ENCODE results near the gene RIC8A. TPM values are rescaled to one million over a fixed set of nuclear protein-coding genes. Genes with fewer than 3 reads are reported as not detected.

RIC8A gene
- total and polyA plus RNA-seq, 2 donors: 54.7 to 59.1 TPM

- WGBS: 91% methylated on average over 8 of the region's 8 CpGs
- Histone ChIP-seq H3K9me3 (ENCODE audit: control insufficient read depth in 2 of 2, insufficient read depth in 1 of 2, low read length in 1 of 2) (peaks cover 0 to 1% of the 10 kb centered on the region in 2 donors), H3K27me3 (ENCODE audit: control insufficient read depth in 2 of 2, insufficient read depth in 1 of 2, low read length in 1 of 2) (no peaks in the 10 kb centered on the region), H3K27ac (ENCODE audit: low read depth in 1 of 2, low read length in 1 of 2) (peak overlapping the region; percentile 48 to 66), H3K4me3 (ENCODE audit: low read length in 2 of 2) (no peak overlapping the region), H3K36me3 (ENCODE audit: control insufficient read depth in 2 of 2, insufficient read depth in 2 of 2, low read length in 1 of 2) (peaks cover 26 to 28% of the 10 kb centered on the region in 2 donors), H3K4me1 (ENCODE audit: control insufficient read depth in 2 of 2, insufficient read depth in 2 of 2, low read length in 2 of 2) (peaks cover 19 to 39% of the 10 kb centered on the region in 2 donors)
- DNase-seq (ENCODE audit: low read depth in 6 of 9, low spot score in 9 of 9): no peak
Measured at GRCh38 chr11:202490-202889, 5.0 kb upstream of the RIC8A start.

GRCh38 chr11:203056-203944 lies 4.2 kb upstream of the RIC8A start:
- Histone ChIP-seq H3K9me3 (ENCODE audit: control insufficient read depth in 2 of 2, insufficient read depth in 1 of 2, low read length in 1 of 2) (no peaks in the 10 kb centered on the region), H3K4me1 (ENCODE audit: control insufficient read depth in 2 of 2, insufficient read depth in 2 of 2, low read length in 2 of 2) (peaks cover 19 to 39% of the 10 kb centered on the region in 2 donors), H3K27ac (ENCODE audit: low read depth in 1 of 2, low read length in 1 of 2) (no peak overlapping the region), H3K27me3 (ENCODE audit: control insufficient read depth in 2 of 2, insufficient read depth in 1 of 2, low read length in 1 of 2) (peaks cover 0 to 2% of the 10 kb centered on the region in 2 donors), H3K4me3 (ENCODE audit: low read length in 2 of 2) (no peak overlapping the region), H3K36me3 (ENCODE audit: control insufficient read depth in 2 of 2, insufficient read depth in 2 of 2, low read length in 1 of 2) (peaks cover 26 to 28% of the 10 kb centered on the region in 2 donors)
- 98% methylated on average over 7 of the region's 7 CpGs for WGBS
- DNase-seq (ENCODE audit: low read depth in 6 of 9, low spot score in 9 of 9): no peak

GRCh38 chr11:203945-204586 lies 3.4 kb upstream of the RIC8A start:
- peaks cover 26 to 28% of the 10 kb centered on the region in 2 donors for H3K36me3 ChIP-seq (ENCODE audit: control insufficient read depth in 2 of 2, insufficient read depth in 2 of 2, low read length in 1 of 2)
- peaks cover 19 to 40% of the 10 kb centered on the region in 2 donors for H3K4me1 ChIP-seq (ENCODE audit: control insufficient read depth in 2 of 2, insufficient read depth in 2 of 2, low read length in 2 of 2)
- WGBS: 98% methylated on average over 4 of the region's 4 CpGs
- no peaks in the 10 kb centered on the region for H3K9me3 ChIP-seq (ENCODE audit: control insufficient read depth in 2 of 2, insufficient read depth in 1 of 2, low read length in 1 of 2)
- no peak overlapping the region for H3K27ac ChIP-seq (ENCODE audit: low read depth in 1 of 2, low read length in 1 of 2)
- peaks cover 0 to 2% of the 10 kb centered on the region in 2 donors for H3K27me3 ChIP-seq (ENCODE audit: control insufficient read depth in 2 of 2, insufficient read depth in 1 of 2, low read length in 1 of 2)
- no peak for DNase-seq (ENCODE audit: low read depth in 6 of 9, low spot score in 9 of 9)
- H3K4me3 ChIP-seq (ENCODE audit: low read length in 2 of 2): no peak overlapping the region

GRCh38 chr11:204587-205109 lies 2.9 kb upstream of the RIC8A start:
- DNase-seq (ENCODE audit: low read depth in 6 of 9, low spot score in 9 of 9): no peak
- H3K4me1 ChIP-seq (ENCODE audit: control insufficient read depth in 2 of 2, insufficient read depth in 2 of 2, low read length in 2 of 2): peaks cover 23 to 46% of the 10 kb centered on the region in 2 donors
- H3K36me3 ChIP-seq (ENCODE audit: control insufficient read depth in 2 of 2, insufficient read depth in 2 of 2, low read length in 1 of 2): peaks cover 26 to 29% of the 10 kb centered on the region in 2 donors
- no peak overlapping the region for H3K27ac ChIP-seq (ENCODE audit: low read depth in 1 of 2, low read length in 1 of 2)
- H3K4me3 ChIP-seq (ENCODE audit: low read length in 2 of 2): no peak overlapping the region
- no peaks in the 10 kb centered on the region for H3K9me3 ChIP-seq (ENCODE audit: control insufficient read depth in 2 of 2, insufficient read depth in 1 of 2, low read length in 1 of 2)
- H3K27me3 ChIP-seq (ENCODE audit: control insufficient read depth in 2 of 2, insufficient read depth in 1 of 2, low read length in 1 of 2): peaks cover 0 to 2% of the 10 kb centered on the region in 2 donors
- WGBS: 93% methylated on average over 12 of the region's 12 CpGs

- H3K9me3 ChIP-seq (ENCODE audit: control insufficient read depth in 2 of 2, insufficient read depth in 1 of 2, low read length in 1 of 2): no peaks in the 10 kb centered on the region
- H3K4me3 ChIP-seq (ENCODE audit: low read length in 2 of 2): no peak overlapping the region
- H3K4me1 ChIP-seq (ENCODE audit: control insufficient read depth in 2 of 2, insufficient read depth in 2 of 2, low read length in 2 of 2): peaks cover 30 to 52% of the 10 kb centered on the region in 2 donors
- no peak for DNase-seq (ENCODE audit: low read depth in 6 of 9, low spot score in 9 of 9)
- H3K27me3 ChIP-seq (ENCODE audit: control insufficient read depth in 2 of 2, insufficient read depth in 1 of 2, low read length in 1 of 2): peaks cover 0 to 2% of the 10 kb centered on the region in 2 donors
- no peak overlapping the region for H3K27ac ChIP-seq (ENCODE audit: low read depth in 1 of 2, low read length in 1 of 2)
- WGBS: 97% methylated on average over 16 of the region's 16 CpGs
- peaks cover 34 to 37% of the 10 kb centered on the region in 2 donors for H3K36me3 ChIP-seq (ENCODE audit: control insufficient read depth in 2 of 2, insufficient read depth in 2 of 2, low read length in 1 of 2)
Measured at GRCh38 chr11:205221-206001, 2.1 kb upstream of the RIC8A start.

GRCh38 chr11:206002-206384 lies 1.5 kb upstream of the RIC8A start:
- Histone ChIP-seq H3K27ac (ENCODE audit: low read depth in 1 of 2, low read length in 1 of 2) (no peak overlapping the region), H3K4me1 (ENCODE audit: control insufficient read depth in 2 of 2, insufficient read depth in 2 of 2, low read length in 2 of 2) (peaks cover 31 to 52% of the 10 kb centered on the region in 2 donors), H3K9me3 (ENCODE audit: control insufficient read depth in 2 of 2, insufficient read depth in 1 of 2, low read length in 1 of 2) (no peaks in the 10 kb centered on the region), H3K27me3 (ENCODE audit: control insufficient read depth in 2 of 2, insufficient read depth in 1 of 2, low read length in 1 of 2) (peaks cover 0 to 2% of the 10 kb centered on the region in 2 donors), H3K36me3 (ENCODE audit: control insufficient read depth in 2 of 2, insufficient read depth in 2 of 2, low read length in 1 of 2) (peaks cover 37 to 39% of the 10 kb centered on the region in 2 donors), H3K4me3 (ENCODE audit: low read length in 2 of 2) (peak overlapping the region; percentile 87 to 97)
- 96% methylated on average over 7 of the region's 7 CpGs for WGBS
- no peak for DNase-seq (ENCODE audit: low read depth in 6 of 9, low spot score in 9 of 9)

- Histone ChIP-seq H3K4me1 (ENCODE audit: control insufficient read depth in 2 of 2, insufficient read depth in 2 of 2, low read length in 2 of 2) (peaks cover 31 to 48% of the 10 kb centered on the region in 2 donors), H3K27me3 (ENCODE audit: control insufficient read depth in 2 of 2, insufficient read depth in 1 of 2, low read length in 1 of 2) (peaks cover 0 to 2% of the 10 kb centered on the region in 2 donors), H3K36me3 (ENCODE audit: control insufficient read depth in 2 of 2, insufficient read depth in 2 of 2, low read length in 1 of 2) (peaks cover 44 to 46% of the 10 kb centered on the region in 2 donors), H3K9me3 (ENCODE audit: control insufficient read depth in 2 of 2, insufficient read depth in 1 of 2, low read length in 1 of 2) (no peaks in the 10 kb centered on the region), H3K4me3 (ENCODE audit: low read length in 2 of 2) (peak overlapping the region; percentile 87 to 97), H3K27ac (ENCODE audit: low read depth in 1 of 2, low read length in 1 of 2) (peak overlapping the region; percentile 96 to 100)
- peak in 1 of 9 donors; percentile 28 for DNase-seq (ENCODE audit: low read depth in 6 of 9, low spot score in 9 of 9)
- 4% methylated on average over 39 of the region's 39 CpGs for WGBS
Measured at GRCh38 chr11:206526-207207, 841 bp upstream of the RIC8A start.

- no peak for DNase-seq (ENCODE audit: low read depth in 6 of 9, low spot score in 9 of 9)
- peaks cover 56 to 58% of the 10 kb centered on the region in 2 donors for H3K36me3 ChIP-seq (ENCODE audit: control insufficient read depth in 2 of 2, insufficient read depth in 2 of 2, low read length in 1 of 2)
- peak overlapping the region; percentile 99 to 100 for H3K27ac ChIP-seq (ENCODE audit: low read depth in 1 of 2, low read length in 1 of 2)
- under 1% methylated on average over 27 of the region's 27 CpGs for WGBS
- peaks cover 24 to 37% of the 10 kb centered on the region in 2 donors for H3K4me1 ChIP-seq (ENCODE audit: control insufficient read depth in 2 of 2, insufficient read depth in 2 of 2, low read length in 2 of 2)
- H3K4me3 ChIP-seq (ENCODE audit: low read length in 2 of 2): peak overlapping the region; percentile 87 to 97
- peaks cover 0 to 2% of the 10 kb centered on the region in 2 donors for H3K27me3 ChIP-seq (ENCODE audit: control insufficient read depth in 2 of 2, insufficient read depth in 1 of 2, low read length in 1 of 2)
- no peaks in the 10 kb centered on the region for H3K9me3 ChIP-seq (ENCODE audit: control insufficient read depth in 2 of 2, insufficient read depth in 1 of 2, low read length in 1 of 2)
Measured at GRCh38 chr11:207863-208180, 314 bp downstream of the RIC8A start.

Data from thymus (tissue), 11 donors.